GM23248 (cell line): Measurements from ENCODE around the gene TENM3. TPM values are rescaled to one million over a fixed set of nuclear protein-coding genes. Genes with fewer than 3 reads are reported as not detected.

Source experiments
- DNase-seq: peaks from one replicate; pipeline ENCODE4 v3.0.0-alpha.2; 2015
- H2AFZ ChIP-seq: fragments of 200-600 bp; sonication (generic); 2 replicates; pipeline ENCODE4 v1.6.1; 2016; ENCODE audit warnings: antibody characterized with exemption
- H3F3A ChIP-seq: fragments of 200-600 bp; sonication (generic); 2 replicates; pipeline ENCODE4 v1.6.1; 2016; ENCODE audit warnings: mild to moderate bottlenecking, antibody characterized with exemption, mixed run types; ENCODE audit not compliant: insufficient read depth
- H3K27ac ChIP-seq: fragments of 200-600 bp; sonication (generic); 2 replicates; pipeline ENCODE4 v1.5.1; 2016; ENCODE audit warnings: mild to moderate bottlenecking
- H3K27me3 ChIP-seq: fragments of 200-600 bp; sonication (generic); replicated peaks from 2 replicates; pipeline ENCODE4 v1.6.1; 2016; ENCODE audit warnings: mild to moderate bottlenecking; ENCODE audit not compliant: insufficient read depth
- H3K36me3 ChIP-seq: fragments of 200-600 bp; sonication (generic); 2 replicates; pipeline ENCODE4 v1.6.1; 2016; ENCODE audit warnings: low read depth, mild to moderate bottlenecking
- H3K4me1 ChIP-seq: fragments of 200-600 bp; sonication (generic); 2 replicates; pipeline ENCODE4 v1.6.1; 2016; ENCODE audit warnings: mild to moderate bottlenecking; ENCODE audit not compliant: insufficient read depth
- H3K4me2 ChIP-seq: fragments of 200-600 bp; sonication (generic); one replicate; pipeline ENCODE4 v1.6.1; 2016; ENCODE audit warnings: mild to moderate bottlenecking; ENCODE audit not compliant: unreplicated experiment
- H3K4me3 ChIP-seq: fragments of 200-600 bp; sonication (generic); 2 replicates; pipeline ENCODE4 v1.5.1; 2016; ENCODE audit warnings: mild to moderate bottlenecking
- H3K79me2 ChIP-seq: fragments of 200-600 bp; sonication (generic); 2 replicates; pipeline ENCODE4 v1.6.1; 2016; ENCODE audit warnings: mild to moderate bottlenecking; ENCODE audit not compliant: insufficient read depth
- H3K9ac ChIP-seq: fragments of 200-600 bp; sonication (generic); 2 replicates; pipeline ENCODE4 v1.6.1; 2016; ENCODE audit warnings: mild to moderate bottlenecking
- H3K9me2 ChIP-seq: fragments of 200-600 bp; sonication (generic); 2 replicates; pipeline ENCODE4 v1.6.1; 2016; ENCODE audit warnings: mixed run types, mild to moderate bottlenecking, moderate library complexity; ENCODE audit not compliant: insufficient read depth
- H3K9me3 ChIP-seq: fragments of 200-600 bp; sonication (generic); one replicate; pipeline ENCODE4 v1.6.1; 2017; ENCODE audit warnings: low read depth
- H4K20me1 ChIP-seq: fragments of 200-600 bp; sonication (generic); 2 replicates; pipeline ENCODE4 v1.6.0; 2016; ENCODE audit not compliant: insufficient read depth
- EZH2 ChIP-seq: fragments of 200-600 bp; sonication (generic); IDR thresholded peaks from 2 replicates; pipeline ENCODE4 v1.6.1; 2018; ENCODE audit warnings: antibody characterized with exemption, mild to moderate bottlenecking; ENCODE audit not compliant: insufficient read depth, poor library complexity, severe bottlenecking
- EZH2phosphoT487 ChIP-seq: fragments of 200-600 bp; sonication (generic); IDR thresholded peaks from 2 replicates; pipeline ENCODE4 v1.6.1; 2018; ENCODE audit warnings: antibody characterized with exemption, moderate library complexity, mild to moderate bottlenecking, low read depth; ENCODE audit not compliant: insufficient read depth
- WGBS, 2 experiments: methylation state at CpG; one replicate each; pipeline ENCODE4 v1.1.6; 2015 to 2017; ENCODE audit warnings: low lambda C conversion rate in 2 of 2, low coverage in 1 of 2; ENCODE audit errors: missing lambda C conversion rate in 2 of 2; 5-methylcytosine and 5-hydroxymethylcytosine counted together
- in situ Hi-C: fragments of 300-500 bp; cut with MboI; formaldehyde crosslinking; loops from 2 replicates; pipeline ENCODE4 v1.15.0; 2020
- polyA plus RNA-seq: library from polyadenylated mRNA; unstranded; fragments of >200 nt; fragmentation: Nextera tagmentation; extraction: Ambion mirVana; gene quantifications from 2 replicates; pipeline ENCODE4 v1.2.1, GENCODE V29; 2016
- total RNA-seq: library from RNA; depleted of rRNA; stranded (reverse); fragments of >200 nt; shearing (Covaris generic); gene quantifications from 2 replicates; pipeline ENCODE4 v1.2.3, GENCODE V29; 2014

The TENM3 gene
- total and polyA plus RNA-seq, 2 experiments from 2014 or later: 0.83 to 8.1 TPM

- TF ChIP-seq EZH2 (no peak), EZH2phosphoT487 (no peak)
- WGBS, 2 experiments: 7 to 16% methylated on average over 2 of the region's 2 CpGs
- peaks cover 17% of the 10 kb centered on the region; the same call in 1 of the 2 replicates for H3K4me1 ChIP-seq
- H3K27me3 ChIP-seq: 0 out of 2 replicates have a peak, but pooled peaks cover 4% of the 10 kb centered on the region
- H3K4me2 ChIP-seq: peak overlapping the region; percentile 46
- H2AFZ ChIP-seq: no peak overlapping the region
- no peak overlapping the region for H3K4me3 ChIP-seq
- peaks cover 9% of the 10 kb centered on the region; the same call in 1 of the 2 replicates for H3F3A ChIP-seq
- no peaks in the 10 kb centered on the region for H3K79me2 ChIP-seq
- no peak overlapping the region for H3K27ac ChIP-seq
- no peaks in the 10 kb centered on the region for H3K9me2 ChIP-seq
- DNase-seq: peak; percentile 32
- no peaks in the 10 kb centered on the region for H4K20me1 ChIP-seq
- H3K36me3 ChIP-seq: no peaks in the 10 kb centered on the region
- H3K9ac ChIP-seq: no peak overlapping the region
- H3K9me3 ChIP-seq: no peaks in the 10 kb centered on the region
- in situ Hi-C loops: no loop called here
These were observed 399.6 kb downstream of the TENM3 start for GRCh38 chr4:182642831-182643230.

- peak; percentile 59 for DNase-seq
- Histone ChIP-seq H3K27ac (peak overlapping the region; percentile 48), H3K79me2 (no peaks in the 10 kb centered on the region), H3K27me3 (0 out of 2 replicates have a peak, but pooled peaks cover 4% of the 10 kb centered on the region), H2AFZ (0 out of 2 replicates have a peak overlapping the region, but pooled peaks have one; percentile 6), H3F3A (peaks cover 9% of the 10 kb centered on the region; the same call in 1 of the 2 replicates), H3K36me3 (no peaks in the 10 kb centered on the region), H3K4me2 (peak overlapping the region; percentile 46), H4K20me1 (no peaks in the 10 kb centered on the region), H3K4me1 (peaks cover 17% of the 10 kb centered on the region; the same call in 1 of the 2 replicates), H3K4me3 (0 out of 2 replicates have a peak overlapping the region, but pooled peaks have one; percentile 2), H3K9me2 (no peaks in the 10 kb centered on the region), H3K9ac (peak overlapping the region; percentile 1; the same call in 1 of the 2 replicates), H3K9me3 (no peaks in the 10 kb centered on the region)
- 3% methylated on average over 7 of the region's 7 CpGs for WGBS, 2 experiments
- in situ Hi-C loops: no loop called here
- TF ChIP-seq EZH2phosphoT487: no peak
- TF ChIP-seq EZH2: no peak
These were observed 400.8 kb downstream of the TENM3 start for GRCh38 chr4:182643801-182644682.

GRCh38 chr4:182644683-182645050 lies 401.5 kb downstream of the TENM3 start:
- Histone ChIP-seq H3K79me2 (no peaks in the 10 kb centered on the region), H3F3A (peaks cover 9% of the 10 kb centered on the region; the same call in 1 of the 2 replicates), H3K27me3 (0 out of 2 replicates have a peak, but pooled peaks cover 4% of the 10 kb centered on the region), H3K4me3 (no peak overlapping the region), H3K36me3 (no peaks in the 10 kb centered on the region), H2AFZ (no peak overlapping the region), H3K9me3 (no peaks in the 10 kb centered on the region), H3K9ac (no peak overlapping the region), H3K4me2 (no peak overlapping the region), H3K4me1 (peaks cover 17% of the 10 kb centered on the region; the same call in 1 of the 2 replicates), H3K27ac (peak overlapping the region; percentile 48), H3K9me2 (no peaks in the 10 kb centered on the region), H4K20me1 (no peaks in the 10 kb centered on the region)
- peak; percentile 59 for DNase-seq
- in situ Hi-C loops: no loop called here
- TF ChIP-seq EZH2: no peak
- WGBS, 2 experiments: 0 to 4% methylated on average over 1 of the region's 1 CpG

- no peak overlapping the region for H3K27ac ChIP-seq
- DNase-seq: no peak
- H3K27me3 ChIP-seq: no peaks in the 10 kb centered on the region
- H3F3A ChIP-seq: peaks cover 9% of the 10 kb centered on the region; the same call in 1 of the 2 replicates
- no peak overlapping the region for H3K4me3 ChIP-seq
- H3K4me1 ChIP-seq: peaks cover 17% of the 10 kb centered on the region; the same call in 1 of the 2 replicates
- no peak overlapping the region for H2AFZ ChIP-seq
- no peak for TF ChIP-seq EZH2phosphoT487
- TF ChIP-seq EZH2: no peak
- H3K4me2 ChIP-seq: no peak overlapping the region
- H4K20me1 ChIP-seq: no peaks in the 10 kb centered on the region
- WGBS, 2 experiments: 55 to 63% methylated on average over 1 of the region's 1 CpG
- H3K9me2 ChIP-seq: no peaks in the 10 kb centered on the region
- H3K9me3 ChIP-seq: no peaks in the 10 kb centered on the region
- H3K79me2 ChIP-seq: no peaks in the 10 kb centered on the region
- H3K36me3 ChIP-seq: no peaks in the 10 kb centered on the region
- H3K9ac ChIP-seq: no peak overlapping the region
- in situ Hi-C loops: no loop called here
These were observed 402.3 kb downstream of the TENM3 start for GRCh38 chr4:182645511-182645910.
